Activated CD4-positive, alpha-beta T cell treated with anti-CD3 and anti-CD28 coated beads, Interleukin-2, Interleukin-4, amounts not matched to agents 100 ng/mL and 50 ng/mL, durations not matched to agents 16 hours and 8 hours (primary cell): ENCODE measurements around the gene ZSCAN18.

ENCODE experiments used
- DNase-seq: peaks from one replicate; pipeline ENCODE4 v3.0.0-alpha.2; 2020; ENCODE audit warnings: low spot score

The ZSCAN18 gene

DNA sequence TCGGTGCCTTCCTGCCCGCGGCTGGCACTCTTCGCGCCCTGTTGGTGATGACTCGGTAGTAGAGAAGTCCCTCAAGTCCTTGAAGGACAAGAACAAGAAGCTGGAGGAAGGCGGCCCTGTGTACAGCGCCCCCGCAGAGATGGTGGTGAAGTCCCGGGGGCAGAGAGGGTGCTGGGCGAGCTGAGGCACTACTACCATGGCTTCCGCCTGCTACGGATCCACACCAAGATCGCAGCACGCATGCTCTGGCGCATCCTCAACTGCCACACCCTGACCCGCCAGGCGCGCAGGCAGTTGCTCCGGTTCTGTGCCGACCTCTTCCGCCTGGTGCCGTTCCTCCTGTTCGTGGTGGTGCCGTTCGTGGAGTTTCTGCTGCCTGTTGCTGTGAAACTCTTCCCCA, 53.1 kb downstream of the ZSCAN18 start:
- DNase-seq, result no peak

GRCh38 chr19:58044391-58044790, 53.6 kb downstream of the ZSCAN18 start:
- DNase-seq, result no peak

DNA sequence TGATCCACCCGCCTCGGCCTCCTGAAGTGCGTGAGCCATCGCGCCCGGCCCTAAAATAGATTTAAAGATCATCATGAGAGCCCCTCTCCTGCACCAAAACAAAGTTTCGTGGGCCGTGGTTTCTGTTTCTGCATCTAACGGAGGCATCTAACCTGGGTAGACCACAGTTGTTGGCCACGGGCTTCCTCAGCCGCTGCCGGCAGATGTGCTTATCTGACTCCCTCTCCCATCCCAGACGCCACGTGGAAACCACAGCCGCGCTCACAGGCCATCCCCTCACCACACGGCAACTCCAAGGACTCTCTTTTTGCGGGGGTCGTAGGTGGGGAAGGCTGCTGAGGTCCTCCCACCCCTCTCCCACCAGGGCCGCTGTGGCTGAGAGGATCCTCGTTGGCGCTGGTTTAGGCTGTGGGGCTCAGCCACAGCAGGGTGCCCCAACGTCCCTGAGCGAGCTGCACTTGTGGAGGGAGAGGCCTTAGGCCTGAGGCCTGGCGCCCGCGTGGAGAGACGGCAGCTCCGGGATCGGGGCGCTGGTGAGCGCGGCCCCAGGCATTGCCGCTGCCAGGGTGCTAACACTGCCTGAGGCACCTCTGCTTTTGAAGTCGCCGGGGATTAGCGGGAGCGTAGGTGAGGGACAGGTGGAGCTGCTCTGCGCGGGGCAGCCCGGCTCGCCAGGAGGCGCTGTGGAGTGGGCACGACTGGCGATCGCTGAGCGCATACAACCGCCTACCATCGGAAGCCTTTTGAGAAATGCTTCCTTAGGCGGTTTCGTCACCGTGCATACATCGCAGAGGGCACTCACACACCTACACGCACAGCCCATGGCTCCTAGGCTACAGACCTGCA, 55.3 kb downstream of the ZSCAN18 start:
- DNase-seq, result no peak

- DNase-seq, result no peak
These were observed 57.1 kb downstream of the ZSCAN18 start for GRCh38 chr19:58040751-58041525.

DNA sequence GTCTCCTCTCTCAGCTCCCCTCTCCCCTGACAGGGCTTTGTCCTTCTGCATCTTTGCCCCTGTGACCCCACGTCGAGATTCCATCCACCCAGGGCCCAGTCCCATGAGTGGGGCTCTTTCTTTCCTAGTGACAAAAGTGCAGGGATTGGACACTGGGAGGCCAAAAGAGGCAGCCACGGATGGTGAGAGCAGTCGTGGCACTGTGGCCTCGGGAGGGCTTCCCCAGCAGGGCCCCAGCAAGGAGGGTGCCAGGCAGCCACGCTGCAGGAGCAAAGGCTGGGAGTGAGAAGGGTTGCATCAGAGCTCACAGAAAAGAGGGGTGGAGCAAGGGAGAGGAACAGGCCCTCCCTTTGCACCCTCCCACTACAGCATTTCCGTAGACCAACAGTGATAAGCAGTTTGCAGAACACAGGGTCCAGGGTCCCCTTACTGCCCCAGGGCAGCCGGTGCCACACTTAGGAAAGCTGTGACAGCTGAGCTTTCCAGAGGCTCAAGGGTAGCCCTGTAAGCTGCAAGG, 59.3 kb downstream of the ZSCAN18 start:
- DNase-seq, result no peak

GRCh38 chr19:58037927-58038687, 59.9 kb downstream of the ZSCAN18 start:
- no peak for DNase-seq

DNA sequence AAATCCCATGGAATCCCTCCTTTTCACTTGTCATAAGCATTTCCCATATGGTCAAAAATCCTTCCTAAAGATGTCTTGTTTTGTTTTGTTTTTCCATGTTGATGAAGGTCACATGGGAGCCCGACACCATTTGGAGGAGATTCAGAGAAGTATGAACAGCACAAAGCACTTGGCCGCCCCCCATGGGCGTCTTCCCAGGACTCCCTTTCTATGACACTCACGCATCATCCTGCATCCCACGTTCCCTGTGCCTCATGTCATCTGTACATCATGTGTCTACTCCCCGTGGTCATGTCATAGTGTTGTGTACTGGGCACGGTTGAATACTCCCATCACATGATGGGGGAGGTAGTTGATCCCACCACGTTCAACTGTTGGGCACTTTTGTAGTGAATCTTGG, 62.2 kb downstream of the ZSCAN18 start:
- no peak for DNase-seq

DNA sequence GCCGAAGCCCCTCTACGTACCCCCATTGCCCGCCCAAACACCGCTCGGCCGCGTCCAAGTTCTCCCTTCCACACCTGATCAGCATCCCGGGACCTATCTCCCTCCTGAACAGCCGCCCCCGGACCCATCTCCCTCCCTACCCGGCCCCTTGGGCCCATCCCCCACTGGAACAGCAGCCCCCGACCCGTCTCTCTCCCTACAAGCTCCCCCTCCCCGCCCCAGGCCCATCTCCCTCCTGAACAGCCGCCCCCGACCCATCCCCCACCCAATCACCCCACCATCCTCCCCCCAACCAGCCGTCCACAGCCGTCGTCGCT, 63.6 kb downstream of the ZSCAN18 start:
- DNase-seq, result no peak
